Suprapubic skin (tissue), 4 donors: Measurements from ENCODE around the gene DOK6. TPM values are rescaled to one million over a fixed set of nuclear protein-coding genes. Genes with fewer than 3 reads are reported as not detected.
"Not testable (repeated sequence)": the region's sequence is repeated elsewhere in the genome, so short reads cannot be mapped to it uniquely, and the experiment has no call there.

ENCODE experiments used
- DNase-seq, 2 donors: peaks; one replicate each; pipeline ENCODE4 v3.0.0-alpha.2; 2019; ENCODE audit warnings: low spot score in 2 of 2
- H3K27ac ChIP-seq: fragments of 200-600 bp; sonication (generic); one replicate; pipeline ENCODE4 v1.5.1; 2019
- H3K27me3 ChIP-seq: fragments of 200-600 bp; sonication (generic); one replicate; pipeline ENCODE4 v1.5.1; 2019
- H3K36me3 ChIP-seq: fragments of 200-600 bp; sonication (generic); one replicate; pipeline ENCODE4 v1.5.1; 2019
- H3K4me1 ChIP-seq: fragments of 200-600 bp; sonication (generic); one replicate; pipeline ENCODE4 v1.5.1; 2019
- H3K4me3 ChIP-seq: fragments of 200-600 bp; sonication (generic); one replicate; pipeline ENCODE4 v1.5.1; 2019; ENCODE audit warnings: mild to moderate bottlenecking
- H3K9me3 ChIP-seq: fragments of 200-600 bp; sonication (generic); one replicate; pipeline ENCODE4 v1.5.1; 2019
- CTCF ChIP-seq, 2 donors: fragments of 200-600 bp in 1 of 2; fragments of 450-650 bp in 1 of 2; sonication (generic) in 1 of 2; IDR thresholded peaks; one replicate each; pipeline ENCODE4 v1.5.1; 2016 to 2019; ENCODE audit warnings: antibody characterized with exemption in 2 of 2, mild to moderate bottlenecking in 1 of 2, moderate library complexity in 1 of 2
- EP300 ChIP-seq: sonication (generic); formaldehyde crosslinking; IDR thresholded peaks from one replicate; pipeline ENCODE4 v1.6.1; 2017; ENCODE audit warnings: antibody characterized with exemption
- POLR2A ChIP-seq, 2 donors: fragments of 450-650 bp; IDR thresholded peaks; one replicate each; pipeline ENCODE4 v1.6.1; 2017; ENCODE audit warnings: antibody characterized with exemption in 2 of 2, mild to moderate bottlenecking in 2 of 2, moderate library complexity in 2 of 2
- POLR2AphosphoS5 ChIP-seq, 3 donors: sonication (generic); formaldehyde crosslinking; IDR thresholded peaks; one replicate each; pipeline ENCODE4 v1.6.1; 2017; ENCODE audit warnings: antibody characterized with exemption in 3 of 3
- WGBS: methylation state at CpG from one replicate; pipeline ENCODE4 v1.1.5; 2018; 5-methylcytosine and 5-hydroxymethylcytosine counted together
- total RNA-seq, 4 donors: library from RNA; depleted of rRNA; stranded (reverse); fragments of >200 nt; gene quantifications; one replicate each; pipeline ENCODE4 v1.1.0, GENCODE V29; 2016

Gene DOK6
- total RNA-seq, 4 donors from 2014 or later = 0.21 to 0.80 (median 0.42) TPM; not detected in 1

GRCh38 chr18:69819460-69819859, 418.8 kb downstream of the DOK6 start:
- no peak for TF ChIP-seq POLR2A (IDR thresholded peaks at IDR 0.05)
- no peak for TF ChIP-seq POLR2AphosphoS5 (IDR thresholded peaks at IDR 0.05)
- TF ChIP-seq EP300 = no peak
- TF ChIP-seq CTCF (IDR thresholded peaks at IDR 0.05) = no peak
- no peak overlapping the region for H3K27ac ChIP-seq
- no peaks in the 10 kb centered on the region for H3K4me1 ChIP-seq
- no peak for DNase-seq
- 63% methylated on average over 2 of the region's 2 CpGs for WGBS
- peaks cover 8% of the 10 kb centered on the region for H3K9me3 ChIP-seq
- H3K36me3 ChIP-seq = no peaks in the 10 kb centered on the region
- H3K27me3 ChIP-seq = no peaks in the 10 kb centered on the region
- H3K4me3 ChIP-seq = no peak overlapping the region

DNA sequence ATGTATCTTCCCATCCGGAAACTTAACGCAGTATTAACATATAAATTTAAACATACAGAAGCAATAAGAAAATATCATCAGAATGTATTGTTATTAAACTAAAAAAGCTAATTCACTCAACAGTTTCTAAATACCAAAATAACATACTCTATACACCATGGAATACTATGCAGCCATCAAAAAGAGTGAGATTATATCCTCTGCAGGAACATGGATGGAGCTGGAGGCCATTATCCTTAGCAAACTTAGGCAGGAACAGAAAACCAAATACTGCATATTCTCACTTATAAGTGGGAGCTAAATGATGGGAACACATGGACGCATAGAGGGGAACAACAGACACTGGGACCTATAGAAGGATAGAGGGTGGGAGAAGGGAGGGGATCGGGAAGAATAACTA, 419.9 kb downstream of the DOK6 start:
- TF ChIP-seq EP300 = no peak
- no peak for TF ChIP-seq CTCF (IDR thresholded peaks at IDR 0.05)
- no peak for TF ChIP-seq POLR2AphosphoS5 (IDR thresholded peaks at IDR 0.05)
- no peaks in the 10 kb centered on the region for H3K36me3 ChIP-seq
- WGBS = 91% methylated on average over 4 of the region's 4 CpGs
- no peak for DNase-seq
- H3K27me3 ChIP-seq = no peaks in the 10 kb centered on the region
- H3K27ac ChIP-seq = no peak overlapping the region
- H3K4me3 ChIP-seq = no peak overlapping the region
- no peaks in the 10 kb centered on the region for H3K4me1 ChIP-seq
- peaks cover 8% of the 10 kb centered on the region for H3K9me3 ChIP-seq

GRCh38 chr18:69830189-69830588, 429.5 kb downstream of the DOK6 start:
- H3K36me3 ChIP-seq = no peaks in the 10 kb centered on the region
- DNase-seq = no peak

DNA sequence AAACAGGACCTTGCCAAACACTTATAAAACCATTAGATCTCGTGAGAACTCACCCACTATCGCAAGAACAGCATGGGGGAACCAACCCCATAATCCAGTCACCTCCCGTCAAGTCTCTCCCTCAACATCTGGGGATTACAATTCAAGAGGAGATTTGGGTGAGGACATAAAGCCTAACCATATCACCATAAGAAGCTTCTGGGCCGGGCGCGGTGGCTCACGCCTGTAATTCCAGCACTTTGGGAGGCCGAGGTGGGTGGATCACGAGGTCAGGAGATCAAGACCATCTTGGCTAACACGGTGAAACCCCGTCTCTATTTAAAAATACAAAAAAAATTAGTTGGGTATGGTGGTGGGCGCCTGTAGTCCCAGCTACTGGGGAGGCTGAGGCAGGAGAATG, 434.3 kb downstream of the DOK6 start:
- not testable (repeated sequence) for H3K9me3 ChIP-seq, H3K27ac ChIP-seq, H3K4me3 ChIP-seq, H3K4me1 ChIP-seq, DNase-seq, H3K27me3 ChIP-seq, H3K36me3 ChIP-seq
- WGBS = 94% methylated on average over 12 of the region's 12 CpGs

More at GRCh38 chr18:69830189-69830588, 429.5 kb downstream of the DOK6 start:
- 88% methylated on average over 1 of the region's 1 CpG for WGBS
- TF ChIP-seq POLR2AphosphoS5 (IDR thresholded peaks at IDR 0.05) (no peak), EP300 (no peak), CTCF (IDR thresholded peaks at IDR 0.05) (no peak), POLR2A (IDR thresholded peaks at IDR 0.05) (no peak)
- H3K27ac ChIP-seq = no peak overlapping the region
- no peaks in the 10 kb centered on the region for H3K9me3 ChIP-seq
- no peaks in the 10 kb centered on the region for H3K4me1 ChIP-seq
- H3K27me3 ChIP-seq = no peaks in the 10 kb centered on the region
- H3K4me3 ChIP-seq = no peak overlapping the region

- WGBS = 100% methylated on average over 1 of the region's 1 CpG
- H3K9me3 ChIP-seq = no peaks in the 10 kb centered on the region
- TF ChIP-seq POLR2AphosphoS5 (IDR thresholded peaks at IDR 0.05) (no peak), CTCF (IDR thresholded peaks at IDR 0.05) (no peak), POLR2A (IDR thresholded peaks at IDR 0.05) (no peak)
These were observed 437.3 kb downstream of the DOK6 start for GRCh38 chr18:69838003-69838402.

More at GRCh38 chr18:69838003-69838402, 437.3 kb downstream of the DOK6 start:
- no peaks in the 10 kb centered on the region for H3K4me1 ChIP-seq
- no peaks in the 10 kb centered on the region for H3K27me3 ChIP-seq
- no peak overlapping the region for H3K27ac ChIP-seq
- H3K4me3 ChIP-seq = no peak overlapping the region
- no peaks in the 10 kb centered on the region for H3K36me3 ChIP-seq
- no peak for DNase-seq
